Measurements from ENCODE around the gene PLOD2.

PLOD2 gene

GRCh38 chr3:146187334-146187950, 26.5 kb upstream of the PLOD2 start:
- Histone ChIP-seq H3K27ac (ENCODE audit: low read depth, low read length) (no peak overlapping the region), H3K27me3 (ENCODE audit: insufficient read depth, low read length) (no peaks in the 10 kb centered on the region), H3K4me1 (ENCODE audit: control insufficient read depth, insufficient read depth, low read length, unreplicated experiment) (peaks cover 25% of the 10 kb centered on the region), H3K79me2 (ENCODE audit: control insufficient read depth, insufficient read depth, low read length, unreplicated experiment) (no peaks in the 10 kb centered on the region), H2AFZ (ENCODE audit: low read length, unreplicated experiment) (no peak overlapping the region), H3K4me3 (ENCODE audit: low read depth, low read length) (no peak overlapping the region), H3K36me3 (ENCODE audit: insufficient read depth, low read length) (no peaks in the 10 kb centered on the region)

- Histone ChIP-seq H3K79me2 (ENCODE audit: control insufficient read depth, insufficient read depth, low read length, unreplicated experiment) (no peaks in the 10 kb centered on the region), H3K36me3 (ENCODE audit: insufficient read depth, low read length) (no peaks in the 10 kb centered on the region), H3K27ac (ENCODE audit: low read depth, low read length) (peak overlapping the region; percentile 11; the same call in 1 of the 2 replicates), H3K4me1 (ENCODE audit: control insufficient read depth, insufficient read depth, low read length, unreplicated experiment) (peaks cover 24% of the 10 kb centered on the region), H3K27me3 (ENCODE audit: insufficient read depth, low read length) (no peaks in the 10 kb centered on the region), H2AFZ (ENCODE audit: low read length, unreplicated experiment) (no peak overlapping the region), H3K4me3 (ENCODE audit: low read depth, low read length) (no peak overlapping the region)
These were observed 23.4 kb upstream of the PLOD2 start for GRCh38 chr3:146184241-146185015.

GRCh38 chr3:146181216-146181615, 20.2 kb upstream of the PLOD2 start:
- no peak overlapping the region for H3K4me3 ChIP-seq (ENCODE audit: low read depth, low read length)

GRCh38 chr3:146180376-146180775, 19.4 kb upstream of the PLOD2 start:
- H2AFZ ChIP-seq (ENCODE audit: low read length, unreplicated experiment) = no peak overlapping the region
- H3K27ac ChIP-seq (ENCODE audit: low read depth, low read length) = no peak overlapping the region

More at GRCh38 chr3:146181216-146181615, 20.2 kb upstream of the PLOD2 start:
- no peaks in the 10 kb centered on the region for H3K79me2 ChIP-seq (ENCODE audit: control insufficient read depth, insufficient read depth, low read length, unreplicated experiment)
- no peaks in the 10 kb centered on the region for H3K36me3 ChIP-seq (ENCODE audit: insufficient read depth, low read length)
- no peak overlapping the region for H2AFZ ChIP-seq (ENCODE audit: low read length, unreplicated experiment)
- H3K27me3 ChIP-seq (ENCODE audit: insufficient read depth, low read length) = no peaks in the 10 kb centered on the region
- H3K27ac ChIP-seq (ENCODE audit: low read depth, low read length) = no peak overlapping the region
- peaks cover 37% of the 10 kb centered on the region for H3K4me1 ChIP-seq (ENCODE audit: control insufficient read depth, insufficient read depth, low read length, unreplicated experiment)

GRCh38 chr3:146178006-146178689, 17.2 kb upstream of the PLOD2 start:
- Histone ChIP-seq H3K36me3 (ENCODE audit: insufficient read depth, low read length) (no peaks in the 10 kb centered on the region), H3K27me3 (ENCODE audit: insufficient read depth, low read length) (no peaks in the 10 kb centered on the region), H3K4me1 (ENCODE audit: control insufficient read depth, insufficient read depth, low read length, unreplicated experiment) (peaks cover 16% of the 10 kb centered on the region), H3K79me2 (ENCODE audit: control insufficient read depth, insufficient read depth, low read length, unreplicated experiment) (no peaks in the 10 kb centered on the region), H2AFZ (ENCODE audit: low read length, unreplicated experiment) (no peak overlapping the region), H3K27ac (ENCODE audit: low read depth, low read length) (no peak overlapping the region), H3K4me3 (ENCODE audit: low read depth, low read length) (no peak overlapping the region)

More at GRCh38 chr3:146180376-146180775, 19.4 kb upstream of the PLOD2 start:
- Histone ChIP-seq H3K79me2 (ENCODE audit: control insufficient read depth, insufficient read depth, low read length, unreplicated experiment) (no peaks in the 10 kb centered on the region), H3K4me1 (ENCODE audit: control insufficient read depth, insufficient read depth, low read length, unreplicated experiment) (peaks cover 29% of the 10 kb centered on the region), H3K27me3 (ENCODE audit: insufficient read depth, low read length) (no peaks in the 10 kb centered on the region), H3K36me3 (ENCODE audit: insufficient read depth, low read length) (no peaks in the 10 kb centered on the region), H3K4me3 (ENCODE audit: low read depth, low read length) (no peak overlapping the region)

- no peaks in the 10 kb centered on the region for H3K27me3 ChIP-seq (ENCODE audit: insufficient read depth, low read length)
- peak overlapping the region; percentile 3; the same call in 1 of the 2 replicates for H3K4me3 ChIP-seq (ENCODE audit: low read depth, low read length)
- no peak overlapping the region; the same call in 1 of the 2 replicates for H3K27ac ChIP-seq (ENCODE audit: low read depth, low read length)
- H3K4me1 ChIP-seq (ENCODE audit: control insufficient read depth, insufficient read depth, low read length, unreplicated experiment) = peaks cover 16% of the 10 kb centered on the region
- no peaks in the 10 kb centered on the region for H3K79me2 ChIP-seq (ENCODE audit: control insufficient read depth, insufficient read depth, low read length, unreplicated experiment)
- no peaks in the 10 kb centered on the region for H3K36me3 ChIP-seq (ENCODE audit: insufficient read depth, low read length)
- peak overlapping the region; percentile 47 for H2AFZ ChIP-seq (ENCODE audit: low read length, unreplicated experiment)
These were observed 16.5 kb upstream of the PLOD2 start for GRCh38 chr3:146177519-146177918.

- peaks cover 16% of the 10 kb centered on the region for H3K4me1 ChIP-seq (ENCODE audit: control insufficient read depth, insufficient read depth, low read length, unreplicated experiment)
- no peaks in the 10 kb centered on the region for H3K27me3 ChIP-seq (ENCODE audit: insufficient read depth, low read length)
- peak overlapping the region; percentile 47 for H2AFZ ChIP-seq (ENCODE audit: low read length, unreplicated experiment)
- no peaks in the 10 kb centered on the region for H3K36me3 ChIP-seq (ENCODE audit: insufficient read depth, low read length)
- H3K79me2 ChIP-seq (ENCODE audit: control insufficient read depth, insufficient read depth, low read length, unreplicated experiment) = no peaks in the 10 kb centered on the region
- peak overlapping the region; percentile 3; the same call in 1 of the 2 replicates for H3K4me3 ChIP-seq (ENCODE audit: low read depth, low read length)
- H3K27ac ChIP-seq (ENCODE audit: low read depth, low read length) = no peak overlapping the region; the same call in 1 of the 2 replicates
These were observed 16.1 kb upstream of the PLOD2 start for GRCh38 chr3:146177072-146177471.

GRCh38 chr3:146172586-146172985, 11.6 kb upstream of the PLOD2 start:
- Histone ChIP-seq H3K79me2 (ENCODE audit: control insufficient read depth, insufficient read depth, low read length, unreplicated experiment) (no peaks in the 10 kb centered on the region), H3K4me3 (ENCODE audit: low read depth, low read length) (no peak overlapping the region), H3K27ac (ENCODE audit: low read depth, low read length) (no peak overlapping the region), H2AFZ (ENCODE audit: low read length, unreplicated experiment) (no peak overlapping the region), H3K36me3 (ENCODE audit: insufficient read depth, low read length) (no peaks in the 10 kb centered on the region), H3K27me3 (ENCODE audit: insufficient read depth, low read length) (no peaks in the 10 kb centered on the region), H3K4me1 (ENCODE audit: control insufficient read depth, insufficient read depth, low read length, unreplicated experiment) (peaks cover 20% of the 10 kb centered on the region)

- Histone ChIP-seq H2AFZ (ENCODE audit: low read length, unreplicated experiment) (no peak overlapping the region), H3K27ac (ENCODE audit: low read depth, low read length) (no peak overlapping the region), H3K36me3 (ENCODE audit: insufficient read depth, low read length) (no peaks in the 10 kb centered on the region), H3K4me1 (ENCODE audit: control insufficient read depth, insufficient read depth, low read length, unreplicated experiment) (peaks cover 26% of the 10 kb centered on the region), H3K79me2 (ENCODE audit: control insufficient read depth, insufficient read depth, low read length, unreplicated experiment) (no peaks in the 10 kb centered on the region), H3K27me3 (ENCODE audit: insufficient read depth, low read length) (no peaks in the 10 kb centered on the region), H3K4me3 (ENCODE audit: low read depth, low read length) (no peak overlapping the region)
These were observed 9.6 kb upstream of the PLOD2 start for GRCh38 chr3:146170591-146170990.

- Histone ChIP-seq H3K4me1 (ENCODE audit: control insufficient read depth, insufficient read depth, low read length, unreplicated experiment) (peaks cover 32% of the 10 kb centered on the region), H3K79me2 (ENCODE audit: control insufficient read depth, insufficient read depth, low read length, unreplicated experiment) (no peaks in the 10 kb centered on the region), H2AFZ (ENCODE audit: low read length, unreplicated experiment) (no peak overlapping the region), H3K36me3 (ENCODE audit: insufficient read depth, low read length) (no peaks in the 10 kb centered on the region), H3K4me3 (ENCODE audit: low read depth, low read length) (no peak overlapping the region), H3K27me3 (ENCODE audit: insufficient read depth, low read length) (no peaks in the 10 kb centered on the region), H3K27ac (ENCODE audit: low read depth, low read length) (no peak overlapping the region)
These were observed 8.9 kb upstream of the PLOD2 start for GRCh38 chr3:146169891-146170290.

Data from ACC112 (cell line).